Renal cortex interstitium (tissue), 11 donors: ENCODE data around the gene HK3. TPM values are rescaled to one million over a fixed set of nuclear protein-coding genes. Genes with fewer than 3 reads are reported as not detected.

Experiments used
- DNase-seq, 11 donors: peaks; one replicate each; pipeline ENCODE4 v3.0.0-alpha.2; 2013; ENCODE audit warnings: low read depth in 9 of 11, low spot score in 4 of 11; ENCODE audit errors: extremely low read depth in 1 of 11
- polyA plus RNA-seq, 3 donors: library from polyadenylated mRNA; unstranded; fragments of 120-200 nt; gene quantifications; one replicate each; pipeline ENCODE4 v1.2.1, GENCODE V29; 2013; ENCODE audit not compliant: insufficient read length in 3 of 3

Gene HK3
- polyA plus RNA-seq, 3 donors = 0.45 to 0.88 (median 0.67) TPM

DNA sequence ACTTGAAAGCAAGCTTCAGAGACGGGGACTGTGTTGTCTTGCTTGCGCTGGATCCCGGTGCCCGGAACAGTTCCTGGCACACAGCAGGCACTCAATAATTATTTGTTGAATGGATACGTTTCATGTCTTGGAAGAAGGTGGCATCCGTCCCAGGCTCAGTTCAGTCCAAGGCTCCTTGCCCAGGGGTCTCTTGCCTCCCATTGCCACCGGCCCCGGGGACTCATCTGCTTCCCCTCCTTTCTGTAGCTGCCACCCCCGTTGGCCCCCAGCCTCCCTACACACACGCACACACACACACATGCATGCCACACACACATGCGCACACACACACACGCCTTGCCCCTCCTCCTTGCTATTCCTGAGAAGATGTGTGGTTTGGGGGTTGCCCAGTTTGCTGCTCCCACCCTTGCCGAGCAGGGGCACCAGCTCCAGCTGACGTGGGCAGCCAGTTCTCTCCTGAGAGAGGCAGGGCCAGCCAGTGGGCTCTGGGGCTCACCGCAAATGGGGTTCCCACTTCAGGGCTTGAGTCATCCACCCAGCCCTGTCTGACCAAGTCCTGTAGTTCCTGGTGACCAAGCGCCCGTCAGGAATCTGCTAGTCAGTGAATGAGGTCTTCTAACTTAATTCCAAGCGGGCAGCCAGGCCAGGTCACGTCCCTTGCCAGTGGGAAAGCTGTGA is 41.8 kb downstream of the HK3 start:
- DNase-seq = no peak

DNA sequence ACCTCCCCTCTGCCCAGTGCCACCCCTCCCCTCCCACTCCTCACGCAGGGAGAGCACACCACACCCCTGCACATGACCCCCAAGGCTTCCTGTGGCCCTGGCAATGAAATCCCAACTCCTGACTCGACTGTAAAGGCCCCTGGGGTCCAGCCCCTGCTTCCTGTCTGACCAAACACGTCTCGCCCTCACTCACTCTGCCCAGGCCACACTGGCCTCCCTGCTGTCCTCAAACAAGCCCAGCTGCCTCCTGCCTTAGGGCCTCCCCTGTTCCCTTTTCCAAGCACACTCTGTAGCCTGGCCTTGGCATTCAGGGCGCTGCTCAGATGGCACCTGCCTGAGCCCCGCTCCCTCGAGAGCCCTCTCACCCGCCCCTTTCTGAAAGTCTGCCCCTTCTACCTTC is 42.4 kb downstream of the HK3 start:
- DNase-seq = no peak

DNA sequence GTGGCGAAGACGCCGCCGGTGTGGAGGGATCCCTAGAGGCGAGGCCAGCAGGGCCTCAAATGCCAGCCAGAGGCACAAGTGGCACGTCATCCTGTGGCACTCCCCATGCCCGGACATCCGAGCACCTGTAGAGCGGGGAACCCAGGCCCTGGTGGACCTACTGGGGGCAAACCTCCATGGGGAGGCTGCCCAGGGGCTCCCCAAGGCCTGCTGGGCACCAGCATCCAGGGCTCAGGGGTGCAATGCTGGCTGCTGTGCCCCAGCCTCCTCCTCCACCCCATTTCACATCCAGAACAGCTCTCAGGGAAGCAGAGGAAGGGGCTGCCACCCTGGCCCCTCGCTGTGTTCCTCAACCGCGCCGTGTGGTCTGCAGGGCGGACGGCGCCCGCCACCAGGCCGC is 43.5 kb downstream of the HK3 start:
- DNase-seq = no peak

DNA sequence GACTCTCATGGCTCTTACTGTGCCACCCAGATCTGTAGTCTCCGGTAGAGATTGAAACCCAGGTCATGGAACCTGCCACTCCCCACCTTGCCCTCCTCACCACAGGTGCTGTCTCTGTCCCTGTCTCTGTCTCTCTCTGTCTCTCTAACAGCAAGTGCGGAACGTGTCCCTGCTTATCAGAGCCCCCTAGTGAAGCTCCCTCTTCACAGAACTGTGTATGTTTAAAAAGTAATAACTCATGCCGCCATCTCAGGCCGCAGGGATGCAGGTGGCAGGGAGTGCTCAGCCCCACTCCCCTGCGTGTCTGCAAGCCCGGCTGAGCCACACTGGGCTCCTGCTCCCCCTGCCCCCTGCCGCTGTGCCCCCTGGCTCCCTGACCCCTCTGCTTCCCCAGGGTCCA is 45.0 kb downstream of the HK3 start:
- no peak for DNase-seq

DNA sequence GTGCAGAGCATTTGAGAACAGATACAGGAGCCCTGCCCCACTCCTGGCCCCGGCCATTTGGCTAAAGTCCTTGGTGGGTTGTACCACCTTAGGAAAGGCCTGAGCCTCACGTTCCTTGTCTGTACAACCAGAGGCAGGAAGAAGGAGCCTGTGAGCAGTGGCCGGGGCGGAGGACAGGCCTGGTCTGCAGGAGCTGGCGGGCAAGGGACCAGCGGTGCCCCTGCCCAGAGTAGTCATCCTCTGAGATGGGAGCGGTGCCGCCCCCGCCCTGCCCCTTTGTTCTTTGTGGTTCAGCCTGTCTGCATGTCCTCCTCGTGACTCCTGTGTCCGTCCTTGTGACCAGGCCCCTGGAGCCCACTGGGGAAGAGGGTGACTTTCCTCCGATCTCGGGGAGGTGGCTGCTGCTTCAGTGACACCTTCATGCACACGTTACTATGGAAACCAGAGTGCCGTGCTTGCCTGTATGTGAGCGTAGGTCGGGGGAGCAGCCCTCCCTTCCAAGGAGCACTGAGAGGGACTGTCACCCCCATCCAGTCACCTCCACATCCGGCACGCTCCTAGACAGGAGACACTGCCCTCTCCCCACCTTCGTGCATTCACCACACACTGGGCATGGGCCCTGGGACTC is 45.9 kb downstream of the HK3 start:
- no peak for DNase-seq

DNA sequence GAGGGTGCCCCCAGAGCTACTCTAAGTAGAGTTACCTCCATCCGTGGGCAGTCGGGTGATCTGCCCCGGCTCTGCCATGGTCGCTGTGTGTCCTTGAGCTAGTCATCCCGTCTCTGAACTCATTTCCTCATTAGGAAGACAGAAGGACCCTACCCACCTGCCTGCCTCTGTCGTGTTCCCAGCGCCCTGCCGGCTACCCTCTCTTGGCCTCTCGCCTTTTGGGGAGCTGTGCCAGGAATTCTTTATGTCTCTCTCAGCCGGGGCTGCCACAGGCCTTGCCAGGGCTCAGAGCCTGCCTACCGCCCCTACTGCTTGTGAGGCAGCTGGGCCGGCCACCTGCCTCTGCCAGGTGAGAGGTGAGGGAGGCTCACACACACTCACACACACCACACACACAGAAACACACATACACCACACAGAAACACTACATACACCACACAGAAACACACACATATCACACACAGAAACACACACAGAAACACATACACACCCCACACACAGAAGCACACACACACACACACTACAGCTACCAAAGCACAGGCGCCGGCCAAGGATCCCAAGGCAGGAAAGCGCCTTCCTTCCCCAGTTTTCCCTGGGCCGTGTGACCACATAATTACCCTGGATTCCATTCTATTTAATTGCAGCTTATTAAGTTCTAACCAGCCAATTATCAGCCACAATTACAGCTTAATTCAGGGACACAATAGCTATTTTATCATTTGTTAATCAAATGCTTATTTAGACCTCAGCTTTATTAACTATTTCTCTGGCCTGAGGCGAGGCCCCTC is 47.1 kb downstream of the HK3 start:
- no peak for DNase-seq

DNA sequence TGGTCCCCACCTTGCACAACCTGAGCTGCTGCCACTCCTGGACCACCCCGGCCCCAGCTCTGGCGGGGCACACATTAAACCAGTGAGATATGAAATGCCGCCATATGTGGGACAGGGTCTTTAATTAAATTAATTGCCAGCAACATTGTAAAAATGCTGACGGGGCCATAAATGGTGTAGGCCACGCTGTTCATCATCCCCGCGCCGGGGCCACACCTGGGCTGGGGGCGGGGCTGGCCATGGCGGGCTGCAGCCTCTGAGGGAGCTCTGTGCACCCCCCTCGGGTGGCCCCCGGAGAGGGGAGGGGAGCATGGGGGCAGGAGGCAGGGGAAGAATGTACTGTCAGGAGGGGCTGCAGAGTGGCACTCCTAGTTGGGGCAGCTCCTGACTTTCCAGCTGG is 47.8 kb downstream of the HK3 start:
- no peak for DNase-seq

DNA sequence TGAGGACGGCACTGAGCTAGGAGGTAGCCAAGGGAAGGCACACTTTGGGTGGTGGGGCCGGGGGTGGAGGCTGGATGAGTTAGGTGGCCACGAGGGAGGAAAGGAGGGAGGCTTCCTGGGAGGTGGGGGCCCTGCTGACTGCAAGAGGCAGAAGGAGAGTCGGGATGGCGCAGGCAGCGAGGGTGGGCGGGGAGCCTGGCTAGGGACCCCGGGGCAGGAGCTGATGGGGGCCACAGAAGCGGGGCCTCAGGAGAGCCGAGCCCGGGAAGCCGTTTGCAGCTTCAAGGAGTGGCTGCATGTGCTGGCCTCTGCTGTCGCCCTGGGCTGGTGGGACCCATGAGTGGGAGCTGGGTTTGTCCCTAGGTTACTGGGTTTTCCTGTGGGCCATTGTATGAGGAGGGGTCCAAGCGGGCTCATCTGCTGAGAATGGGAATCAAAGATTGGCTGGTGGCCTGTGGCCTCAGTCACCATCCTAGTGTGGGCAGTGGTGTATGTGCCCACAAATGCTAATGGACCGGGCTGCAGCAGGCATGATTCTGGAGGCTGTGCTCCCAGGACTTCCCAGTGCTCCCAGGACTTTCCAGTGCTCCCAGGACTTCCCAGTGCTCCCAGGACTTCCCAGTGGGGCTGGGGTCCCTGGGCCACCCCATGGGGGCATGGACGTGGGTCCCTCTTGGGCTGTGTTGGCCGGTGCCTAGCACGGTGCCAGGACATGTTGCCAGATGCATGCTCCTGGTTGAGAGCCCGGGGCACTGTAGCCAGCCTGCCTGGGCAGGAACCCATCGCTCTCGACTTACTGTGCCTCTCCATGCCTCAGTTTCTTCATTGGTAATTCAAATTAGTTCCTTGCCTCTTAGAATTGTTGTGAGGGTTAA is 48.5 kb downstream of the HK3 start:
- DNase-seq = no peak

DNA sequence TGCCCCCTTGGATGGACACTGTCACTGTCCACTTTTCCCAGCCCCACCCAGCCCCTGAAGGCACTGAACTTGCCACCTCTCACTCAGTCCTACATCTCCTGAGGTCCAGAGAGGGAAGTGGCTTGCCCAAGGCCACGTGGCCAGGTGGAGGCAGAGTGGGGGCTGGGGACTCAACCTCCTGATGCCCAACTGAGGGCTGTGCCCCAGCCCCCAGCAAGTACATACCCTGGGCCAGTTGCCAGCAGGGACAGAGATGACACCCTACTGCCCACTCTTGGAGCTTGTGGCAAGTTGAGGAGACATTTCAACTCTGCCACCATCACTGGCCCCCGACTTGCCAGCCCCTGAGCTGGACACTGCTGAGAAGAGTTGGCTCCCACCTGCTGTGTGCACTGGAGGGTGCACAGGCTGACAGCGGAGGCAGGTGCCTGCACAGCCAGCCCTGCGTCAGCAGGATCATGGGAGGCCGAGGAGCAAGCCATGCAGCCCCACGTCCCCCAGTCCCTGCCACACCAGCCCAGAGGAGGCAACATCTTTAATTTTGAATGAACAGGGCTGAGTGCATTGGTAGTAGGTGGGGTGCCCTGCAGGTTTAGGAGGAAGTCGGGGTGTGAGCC is 49.4 kb downstream of the HK3 start:
- DNase-seq = no peak

DNA sequence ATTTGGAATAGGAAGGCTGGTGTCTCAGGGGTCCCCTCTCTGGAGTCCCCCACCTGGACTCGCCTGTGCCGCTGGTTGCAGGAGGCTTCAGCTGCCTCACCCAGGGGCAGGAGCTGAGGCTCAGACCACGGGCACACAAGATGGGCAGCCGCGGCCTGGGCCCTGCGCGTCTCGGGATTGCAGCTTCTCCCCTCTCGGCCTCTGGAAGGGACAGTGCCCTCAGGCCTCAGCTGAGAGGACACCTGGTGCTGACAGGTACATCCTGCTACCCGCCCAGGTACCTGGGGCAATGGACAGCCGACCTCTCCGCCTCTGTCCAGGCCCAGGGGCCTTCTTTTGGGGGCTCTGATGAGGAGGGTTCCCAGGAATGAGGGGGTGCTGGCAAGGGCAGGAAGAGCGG is 50.5 kb downstream of the HK3 start:
- no peak for DNase-seq

DNA sequence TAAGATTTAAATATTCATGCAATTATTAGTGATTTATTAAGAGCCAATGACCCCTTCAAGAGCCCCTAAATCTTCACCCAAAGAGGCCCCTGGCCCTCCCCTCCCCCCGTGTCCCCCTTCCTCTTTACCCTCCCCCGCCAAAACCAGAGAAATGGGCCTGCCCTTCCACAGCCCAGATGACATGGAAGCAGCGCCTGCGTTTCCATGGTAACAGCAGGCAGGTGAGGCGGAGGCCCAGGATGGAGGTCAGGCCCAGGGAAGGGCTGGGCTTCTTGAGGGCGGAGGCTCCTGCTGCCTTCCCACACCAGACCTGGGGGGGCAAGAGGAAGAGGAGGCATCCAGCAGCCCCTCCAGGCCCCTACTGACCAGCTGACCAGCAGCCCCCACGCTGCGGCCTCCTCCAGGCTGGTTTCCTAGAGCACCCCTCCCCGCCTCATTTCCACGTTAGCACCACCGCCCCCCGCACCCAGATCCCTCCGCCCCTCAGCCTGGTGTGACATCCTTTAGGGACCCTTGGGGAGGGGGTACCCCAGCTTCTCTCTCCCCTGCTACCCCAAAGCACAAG is 51.3 kb downstream of the HK3 start:
- DNase-seq = no peak

DNA sequence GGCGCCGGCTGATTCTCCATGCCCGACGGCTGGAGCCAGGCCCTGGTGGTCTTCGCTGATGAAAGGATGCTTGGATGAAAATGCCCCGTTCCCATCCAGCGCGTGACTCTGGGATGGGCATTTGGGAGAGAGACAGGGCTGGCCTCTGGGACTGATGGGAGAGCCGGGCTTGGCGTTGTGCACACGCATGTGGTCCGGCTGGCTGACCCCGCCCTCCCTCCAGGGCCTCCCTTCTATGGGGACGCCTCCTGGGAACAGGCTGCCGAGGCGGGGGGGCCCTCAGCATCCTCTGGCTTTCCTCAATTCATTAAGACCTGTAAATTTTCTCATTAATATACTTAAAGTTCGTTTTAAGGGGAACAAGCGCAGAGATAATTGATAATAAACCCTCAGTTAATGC is 52.0 kb downstream of the HK3 start:
- no peak for DNase-seq

DNA sequence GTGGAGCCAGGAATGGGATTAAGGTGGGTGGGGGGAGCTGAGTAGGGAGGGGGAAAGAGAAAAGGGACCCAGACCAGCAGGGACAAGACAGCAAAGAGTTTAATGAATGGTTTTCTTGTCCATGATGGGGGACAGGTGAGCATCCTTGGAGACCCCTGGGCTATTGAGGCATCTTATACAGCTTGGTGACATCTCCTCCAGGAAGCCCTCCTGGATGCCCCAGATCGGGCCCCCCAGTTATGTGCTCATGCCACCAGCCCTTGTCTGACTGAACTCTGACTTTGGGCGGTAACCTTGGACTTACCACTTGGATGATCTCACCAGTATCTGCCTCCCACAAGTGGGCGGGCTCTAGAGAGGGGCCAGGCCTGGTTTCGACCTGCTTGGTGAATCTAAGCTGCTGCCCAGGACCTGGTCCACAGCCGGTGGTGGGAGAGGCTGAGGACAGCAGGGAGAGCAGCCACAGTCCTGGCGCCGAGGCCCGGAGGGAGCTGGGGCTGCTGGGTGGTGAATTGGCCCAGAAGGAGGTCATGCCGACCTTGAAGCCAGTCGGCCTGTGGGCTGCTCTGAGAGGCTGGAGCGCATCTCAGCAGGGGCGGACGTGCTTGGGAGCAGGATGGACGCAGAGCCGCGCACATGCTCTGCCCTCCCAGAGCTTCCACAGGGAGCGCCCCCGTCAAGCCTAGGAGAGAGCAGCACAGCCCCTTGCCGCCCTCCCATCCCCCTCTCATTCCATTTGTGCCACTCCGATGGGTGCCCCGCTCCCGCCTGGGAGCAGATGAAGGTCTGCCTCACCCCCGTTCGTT is 52.6 kb downstream of the HK3 start:
- no peak for DNase-seq

DNA sequence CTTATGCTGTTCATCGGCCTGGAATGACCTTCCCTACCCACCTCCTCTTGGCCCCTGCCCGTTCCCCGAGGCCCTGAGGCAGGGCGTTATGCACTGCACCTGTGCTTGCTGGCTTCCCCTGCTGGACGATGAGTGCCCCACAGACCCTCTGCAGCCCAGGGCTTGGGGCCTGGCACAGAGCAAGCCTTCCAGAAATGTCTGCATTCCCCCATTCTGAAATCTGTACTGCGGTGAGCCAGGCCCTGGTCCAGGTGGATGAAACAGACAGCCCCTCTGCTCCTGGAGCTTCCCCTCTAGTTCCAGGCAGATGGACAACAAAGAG is 53.8 kb downstream of the HK3 start:
- DNase-seq = no peak

DNA sequence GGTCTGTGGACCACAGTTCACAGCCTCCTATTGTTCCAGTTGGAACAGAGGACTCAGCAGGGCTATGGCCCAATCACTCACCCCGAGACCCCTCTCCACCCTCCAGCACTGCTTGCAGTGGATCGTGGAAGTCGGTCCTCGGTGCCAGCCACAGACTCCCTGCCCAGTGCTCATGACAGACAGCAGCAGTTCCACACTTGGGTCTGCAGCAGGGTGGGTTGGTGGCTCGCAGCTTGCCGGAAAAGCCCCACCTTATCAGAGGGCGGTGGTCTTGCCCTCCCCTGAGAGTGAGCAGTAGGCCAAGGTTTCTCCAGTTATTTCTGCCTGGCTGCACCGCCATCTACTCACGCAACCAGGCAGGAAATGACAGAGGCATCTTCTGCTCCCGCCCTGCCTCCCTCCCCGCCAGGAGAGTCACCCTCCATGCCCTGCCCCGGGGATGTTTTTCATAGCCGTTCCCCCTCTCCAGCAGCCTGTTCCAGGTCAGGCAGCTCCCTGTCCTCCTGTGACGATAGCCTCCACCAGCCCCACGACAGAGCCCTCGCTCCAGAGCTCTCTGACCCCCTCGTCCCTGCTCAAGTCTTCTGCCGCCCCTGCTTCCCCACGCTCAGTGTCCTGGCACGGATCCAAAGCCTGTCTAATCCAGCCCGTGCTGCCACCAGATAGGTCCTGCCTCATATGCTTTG is 54.3 kb downstream of the HK3 start:
- peak in 1 of 11 donors; percentile 12 for DNase-seq

DNA sequence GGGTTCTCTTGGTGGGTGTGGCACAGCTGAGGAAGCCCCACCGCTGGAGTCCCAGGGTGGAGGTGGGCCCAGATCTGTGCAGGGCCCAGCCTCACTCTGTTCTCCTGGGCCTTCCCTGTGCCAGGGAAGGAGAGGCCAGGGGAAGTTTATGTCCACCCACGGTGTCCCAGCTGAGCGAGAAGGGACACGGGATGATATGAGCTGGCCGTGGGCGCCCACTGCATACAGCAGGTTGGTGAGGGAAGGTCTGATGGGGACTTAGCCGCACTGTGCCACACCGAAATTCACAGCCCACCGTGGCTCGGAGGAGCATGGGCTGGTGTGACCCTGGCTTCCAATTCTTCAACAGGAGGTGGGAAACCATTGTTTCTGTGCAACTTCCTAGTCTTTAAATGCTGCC is 54.9 kb downstream of the HK3 start:
- no peak for DNase-seq

DNA sequence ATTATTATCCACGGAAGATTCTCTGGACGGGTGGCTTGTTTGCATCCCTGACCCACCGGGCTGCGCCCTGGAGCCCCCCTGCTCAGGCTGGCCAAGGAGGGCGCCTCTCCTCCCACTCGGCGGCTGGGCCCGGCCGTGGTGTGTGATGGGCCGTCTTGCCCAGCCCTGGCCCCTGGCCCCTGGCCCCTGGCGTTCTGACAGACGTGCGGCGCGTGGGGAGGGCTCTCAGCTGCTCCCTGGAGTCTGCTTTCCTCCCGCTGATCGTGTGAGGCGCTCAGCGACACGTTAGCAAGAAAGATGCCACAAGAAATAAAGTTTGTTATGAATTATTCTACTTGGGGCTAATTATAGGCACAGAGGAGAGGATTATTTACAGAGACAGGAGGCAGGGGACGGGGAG is 55.5 kb downstream of the HK3 start:
- no peak for DNase-seq

DNA sequence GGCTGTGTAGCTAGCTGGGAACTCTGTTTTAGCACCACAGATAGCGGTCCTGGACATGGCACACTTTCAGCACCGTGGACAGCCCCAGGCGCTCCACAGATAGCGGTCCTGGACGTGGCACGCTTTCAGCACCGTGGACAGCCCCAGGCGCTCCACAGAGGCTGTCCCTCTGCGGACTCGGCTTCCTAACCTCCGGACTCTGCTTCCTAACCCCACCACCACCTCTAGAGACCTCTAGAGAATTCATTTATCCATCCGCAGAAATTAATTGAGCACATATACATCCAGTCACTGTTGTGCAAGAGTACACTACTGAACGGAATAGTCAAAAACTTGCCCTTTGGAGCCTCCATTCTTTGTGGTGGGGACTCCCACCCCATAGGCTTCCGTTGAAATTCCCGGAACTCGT is 61.4 kb downstream of the HK3 start:
- DNase-seq = peak; percentile 75 to 95 (median 92)
